Measurements from ENCODE around the gene ANKFN1.

The ANKFN1 gene

GRCh38 chr17:56158915-56159825 is 5.9 kb downstream of the ANKFN1 start:
- no peak overlapping the region for H3K4me3 ChIP-seq (ENCODE audit: low read depth, low read length)
- TF ChIP-seq CTCF (conservative IDR thresholded peaks at IDR 0.05; ENCODE audit: low read depth, low read length), result no peak
- no peak for DNase-seq (ENCODE audit: low read depth)

GRCh38 chr17:56159826-56160380 is 6.6 kb downstream of the ANKFN1 start:
- TF ChIP-seq CTCF (conservative IDR thresholded peaks at IDR 0.05; ENCODE audit: low read depth, low read length), result no peak
- DNase-seq (ENCODE audit: low read depth), result no peak
- H3K4me3 ChIP-seq (ENCODE audit: low read depth, low read length), result no peak overlapping the region

- no peak for DNase-seq (ENCODE audit: low read depth)
- no peak overlapping the region for H3K4me3 ChIP-seq (ENCODE audit: low read depth, low read length)
- TF ChIP-seq CTCF (conservative IDR thresholded peaks at IDR 0.05; ENCODE audit: low read depth, low read length), result no peak
Measured at GRCh38 chr17:56160422-56160821, 7.1 kb downstream of the ANKFN1 start.

- TF ChIP-seq CTCF (conservative IDR thresholded peaks at IDR 0.05; ENCODE audit: low read depth, low read length), result no peak
- no peak overlapping the region for H3K4me3 ChIP-seq (ENCODE audit: low read depth, low read length)
- DNase-seq (ENCODE audit: low read depth), result no peak
Measured at GRCh38 chr17:56165072-56165641, 11.9 kb downstream of the ANKFN1 start.

- no peak for TF ChIP-seq CTCF (conservative IDR thresholded peaks at IDR 0.05; ENCODE audit: low read depth, low read length)
- no peak overlapping the region for H3K4me3 ChIP-seq (ENCODE audit: low read depth, low read length)
- DNase-seq (ENCODE audit: low read depth), result no peak
Measured at GRCh38 chr17:56167491-56167890, 14.2 kb downstream of the ANKFN1 start.

- H3K4me3 ChIP-seq (ENCODE audit: low read depth, low read length), result no peak overlapping the region
- no peak for TF ChIP-seq CTCF (conservative IDR thresholded peaks at IDR 0.05; ENCODE audit: low read depth, low read length)
- no peak for DNase-seq (ENCODE audit: low read depth)
Measured at GRCh38 chr17:56169621-56170020, 16.3 kb downstream of the ANKFN1 start.
